ENCODE measurements around the gene ATP12A. TPM values are rescaled to one million over a fixed set of nuclear protein-coding genes. Genes with fewer than 3 reads are reported as not detected.

The ATP12A gene
- total RNA-seq, 1 experiment from 2014 or later = 0.47 TPM

GRCh38 chr13:24664726-24665409 lies 15.3 kb upstream of the ATP12A start:
- Histone ChIP-seq H3K9me3 (ENCODE audit: low read depth, low read length, poor library complexity, severe bottlenecking) (no peaks in the 10 kb centered on the region), H3K4me3 (ENCODE audit: low read depth, low read length, poor library complexity, severe bottlenecking) (no peak overlapping the region), H3K36me3 (ENCODE audit: insufficient read depth, low read length, poor library complexity, severe bottlenecking) (no peaks in the 10 kb centered on the region), H3K4me1 (ENCODE audit: insufficient read depth, low read length, poor library complexity, severe bottlenecking) (no peaks in the 10 kb centered on the region), H3K27ac (ENCODE audit: low read depth, low read length, poor library complexity, severe bottlenecking) (no peak overlapping the region), H3K27me3 (replicated peaks; ENCODE audit: insufficient read depth, low read depth, low read length, poor library complexity) (no peaks in the 10 kb centered on the region)
- TF ChIP-seq EZH2 (IDR thresholded peaks at IDR 0.05; ENCODE audit: borderline replicate concordance, low read depth, low read length, poor library complexity, severe bottlenecking) (no peak), CTCF (conservative IDR thresholded peaks at IDR 0.05; ENCODE audit: low read depth, low read length) (no peak)
- ChIA-PET CTCF (no interaction called here), POLR2A (ENCODE audit: low non-redundant PET) (no interaction called here)
- intact Hi-C loops (cut with micrococcal nuclease; ENCODE audit: unreplicated experiment) = no loop called here
- DNase-seq (ENCODE audit: low spot score) = no peak
- no TSS peak for BruUV-seq (replicated peaks)

GRCh38 chr13:24668511-24668910 lies 11.7 kb upstream of the ATP12A start:
- CTCF ChIA-PET = no interaction called here

GRCh38 chr13:24668955-24669582 lies 11.1 kb upstream of the ATP12A start:
- Histone ChIP-seq H3K4me3 (ENCODE audit: low read depth, low read length, poor library complexity, severe bottlenecking) (no peak overlapping the region), H3K27ac (ENCODE audit: low read depth, low read length, poor library complexity, severe bottlenecking) (no peak overlapping the region), H3K36me3 (ENCODE audit: insufficient read depth, low read length, poor library complexity, severe bottlenecking) (no peaks in the 10 kb centered on the region), H3K4me1 (ENCODE audit: insufficient read depth, low read length, poor library complexity, severe bottlenecking) (no peaks in the 10 kb centered on the region), H3K27me3 (replicated peaks; ENCODE audit: insufficient read depth, low read depth, low read length, poor library complexity) (no peaks in the 10 kb centered on the region), H3K9me3 (ENCODE audit: low read depth, low read length, poor library complexity, severe bottlenecking) (no peaks in the 10 kb centered on the region)
- CTCF ChIA-PET = no interaction called here
- TF ChIP-seq CTCF (conservative IDR thresholded peaks at IDR 0.05; ENCODE audit: low read depth, low read length) (no peak), EZH2 (IDR thresholded peaks at IDR 0.05; ENCODE audit: borderline replicate concordance, low read depth, low read length, poor library complexity, severe bottlenecking) (no peak)
- intact Hi-C loops (cut with micrococcal nuclease; ENCODE audit: unreplicated experiment) = no loop called here
- no TSS peak for BruUV-seq (replicated peaks)
- DNase-seq (ENCODE audit: low spot score) = no peak
- POLR2A ChIA-PET (ENCODE audit: low non-redundant PET) = no interaction called here

More at GRCh38 chr13:24668511-24668910, 11.7 kb upstream of the ATP12A start:
- DNase-seq (ENCODE audit: low spot score) = no peak
- Histone ChIP-seq H3K36me3 (ENCODE audit: insufficient read depth, low read length, poor library complexity, severe bottlenecking) (no peaks in the 10 kb centered on the region), H3K4me3 (ENCODE audit: low read depth, low read length, poor library complexity, severe bottlenecking) (no peak overlapping the region), H3K27me3 (replicated peaks; ENCODE audit: insufficient read depth, low read depth, low read length, poor library complexity) (no peaks in the 10 kb centered on the region), H3K27ac (ENCODE audit: low read depth, low read length, poor library complexity, severe bottlenecking) (no peak overlapping the region), H3K4me1 (ENCODE audit: insufficient read depth, low read length, poor library complexity, severe bottlenecking) (no peaks in the 10 kb centered on the region), H3K9me3 (ENCODE audit: low read depth, low read length, poor library complexity, severe bottlenecking) (no peaks in the 10 kb centered on the region)
- BruUV-seq (replicated peaks) = no TSS peak
- intact Hi-C loops (cut with micrococcal nuclease; ENCODE audit: unreplicated experiment) = no loop called here
- POLR2A ChIA-PET (ENCODE audit: low non-redundant PET) = no interaction called here
- TF ChIP-seq CTCF (conservative IDR thresholded peaks at IDR 0.05; ENCODE audit: low read depth, low read length) (no peak), EZH2 (IDR thresholded peaks at IDR 0.05; ENCODE audit: borderline replicate concordance, low read depth, low read length, poor library complexity, severe bottlenecking) (no peak)

All from A673 (cell line).